ENCODE data around the gene IQUB. TPM values are rescaled to one million over a fixed set of nuclear protein-coding genes. Genes with fewer than 3 reads are reported as not detected.
"Not testable (repeated sequence)": the region's sequence is repeated elsewhere in the genome, so short reads cannot be mapped to it uniquely, and the experiment has no call there.

The IQUB gene
- total RNA-seq, 1 experiment from 2014 or later: 0.16 TPM

DNA sequence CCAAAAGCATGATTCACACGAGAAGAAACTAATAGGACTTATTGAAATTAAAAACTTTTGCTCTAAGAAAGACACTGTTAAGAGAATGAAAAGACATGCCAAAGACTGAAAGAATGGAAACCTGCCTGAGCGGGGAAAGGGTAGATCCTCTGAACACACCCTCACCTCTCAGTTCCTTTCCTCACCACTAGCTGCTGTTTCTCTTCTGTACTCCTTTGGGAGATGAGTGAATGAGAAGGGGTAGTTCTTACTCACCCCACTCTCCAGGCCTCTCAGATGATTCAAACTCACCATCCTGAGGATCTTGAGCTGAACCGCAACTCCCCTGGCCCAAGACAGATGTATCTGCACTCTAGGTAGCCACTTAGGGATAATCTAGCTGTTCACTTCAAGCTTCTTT lies 41.9 kb downstream of the IQUB start:
- no peaks in the 10 kb centered on the region for H3K4me1 ChIP-seq
- no peaks in the 10 kb centered on the region for H3K36me3 ChIP-seq
- H3K27me3 ChIP-seq: no peaks in the 10 kb centered on the region
- DNase-seq: no peak
- no peak overlapping the region for H3K27ac ChIP-seq
- no peaks in the 10 kb centered on the region for H3K9me3 ChIP-seq (replicated peaks)
- H3K4me3 ChIP-seq: no peak overlapping the region

DNA sequence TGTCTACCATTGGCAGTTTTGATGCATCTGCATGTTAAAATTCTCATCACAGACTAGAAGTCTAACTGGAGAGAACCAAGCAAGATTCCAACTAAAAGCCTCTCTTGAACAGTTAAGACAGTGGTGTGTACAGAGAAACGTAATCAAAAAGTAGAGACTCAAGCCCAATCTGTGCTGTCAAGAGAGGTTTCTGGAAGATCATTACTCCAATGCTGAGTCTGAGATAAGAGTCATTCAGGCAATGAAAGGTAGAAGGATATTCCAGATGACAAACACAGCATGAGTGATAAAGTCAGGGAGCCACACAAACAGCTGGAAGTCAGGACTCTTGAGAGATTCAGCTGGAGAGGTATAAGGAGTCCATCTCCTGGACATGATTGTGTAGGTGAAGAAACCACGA lies 48.7 kb downstream of the IQUB start:
- H3K4me1 ChIP-seq: no peaks in the 10 kb centered on the region
- no peaks in the 10 kb centered on the region for H3K27me3 ChIP-seq
- H3K9me3 ChIP-seq (replicated peaks): no peaks in the 10 kb centered on the region; the same call in 1 of the 2 replicates
- no peaks in the 10 kb centered on the region for H3K36me3 ChIP-seq
- H3K4me3 ChIP-seq: no peak overlapping the region
- H3K27ac ChIP-seq: no peak overlapping the region
- DNase-seq: no peak

DNA sequence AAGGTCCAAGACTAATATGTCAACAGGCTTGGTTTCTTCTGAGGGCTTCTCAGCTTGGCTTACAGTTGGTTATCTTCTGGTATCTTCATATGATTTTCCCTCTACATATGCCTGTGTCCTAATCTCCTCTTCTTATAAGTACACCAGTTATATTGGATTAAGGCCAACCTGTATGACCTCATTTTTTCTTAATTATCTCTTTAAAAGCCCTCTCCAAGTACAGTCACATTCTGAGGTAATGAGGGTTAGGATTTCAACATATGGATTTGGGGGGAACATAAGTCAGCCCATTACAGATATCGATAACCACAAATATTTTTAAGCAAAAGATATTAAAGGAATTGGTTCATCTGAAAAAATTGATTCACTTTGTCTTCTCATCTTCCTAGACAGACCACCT lies 49.2 kb downstream of the IQUB start:
- Histone ChIP-seq H3K4me3 (no peak overlapping the region), H3K9me3 (replicated peaks) (no peaks in the 10 kb centered on the region; the same call in 1 of the 2 replicates), H3K4me1 (no peaks in the 10 kb centered on the region), H3K27me3 (no peaks in the 10 kb centered on the region), H3K36me3 (no peaks in the 10 kb centered on the region), H3K27ac (no peak overlapping the region)
- DNase-seq: no peak

DNA sequence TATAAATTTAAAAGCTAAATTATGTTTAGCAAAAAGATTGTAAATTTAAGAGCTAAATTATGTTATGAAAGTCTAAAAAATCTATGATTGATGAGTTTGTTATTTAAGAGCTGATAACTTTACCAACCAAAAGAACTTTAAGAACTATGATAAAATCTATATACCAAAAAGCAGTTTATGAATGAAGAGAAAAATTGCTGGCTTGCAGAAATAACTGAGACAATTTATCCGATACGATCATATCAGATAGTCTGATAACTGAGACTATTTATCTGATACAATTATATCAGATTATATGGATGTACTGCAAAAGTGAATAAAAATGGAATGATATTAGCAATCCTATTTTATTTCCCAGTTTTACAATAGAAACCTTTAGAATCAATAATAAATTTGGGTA lies 50.2 kb downstream of the IQUB start:
- no peak for DNase-seq
- H3K4me3 ChIP-seq: no peak overlapping the region
- no peak overlapping the region for H3K27ac ChIP-seq
- no peaks in the 10 kb centered on the region; the same call in 1 of the 2 replicates for H3K9me3 ChIP-seq (replicated peaks)
- H3K4me1 ChIP-seq: no peaks in the 10 kb centered on the region
- H3K36me3 ChIP-seq: no peaks in the 10 kb centered on the region
- H3K27me3 ChIP-seq: no peaks in the 10 kb centered on the region

DNA sequence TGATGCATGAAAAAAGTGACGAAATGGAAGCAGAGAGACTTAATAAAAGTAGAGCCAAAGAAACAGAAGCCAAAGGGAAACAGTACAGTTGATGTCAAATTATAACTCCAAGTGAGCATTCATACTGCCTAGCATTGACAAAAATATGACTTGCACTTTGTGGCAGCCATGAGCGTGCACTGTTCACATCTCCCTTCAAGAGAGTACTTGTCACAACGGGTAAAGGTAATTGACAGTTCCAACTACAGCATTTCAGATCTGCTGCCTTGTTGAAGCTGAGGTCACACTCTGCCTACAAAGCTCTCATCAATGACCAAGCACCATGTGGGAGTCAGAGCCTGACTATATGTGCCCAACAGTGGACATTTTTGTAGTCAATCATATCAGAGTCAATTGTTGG lies 54.3 kb downstream of the IQUB start:
- no peaks in the 10 kb centered on the region for H3K9me3 ChIP-seq (replicated peaks)
- no peaks in the 10 kb centered on the region for H3K36me3 ChIP-seq
- H3K27me3 ChIP-seq: no peaks in the 10 kb centered on the region
- no peak overlapping the region for H3K4me3 ChIP-seq
- DNase-seq: no peak
- H3K4me1 ChIP-seq: no peaks in the 10 kb centered on the region
- H3K27ac ChIP-seq: no peak overlapping the region

DNA sequence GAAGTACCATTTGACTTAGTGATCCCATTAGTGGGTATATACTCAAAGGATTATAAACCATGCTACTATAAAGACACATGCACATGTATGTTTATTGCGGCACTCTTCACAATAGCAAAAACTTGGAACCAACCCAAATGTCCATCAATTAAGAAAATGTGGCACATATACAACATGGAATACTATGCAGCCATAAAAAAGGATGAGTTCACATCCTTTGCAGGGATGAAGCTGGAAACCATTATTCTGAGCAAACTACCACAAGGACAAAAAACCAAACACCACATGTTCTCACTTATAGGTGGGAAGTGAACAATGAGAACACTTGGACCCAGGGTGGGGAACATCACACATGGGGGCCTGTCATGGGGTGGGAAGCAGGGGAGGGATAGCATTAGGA lies 56.3 kb downstream of the IQUB start:
- H3K9me3 ChIP-seq (replicated peaks); H3K27me3 ChIP-seq; H3K36me3 ChIP-seq; H3K4me3 ChIP-seq; H3K4me1 ChIP-seq; H3K27ac ChIP-seq; DNase-seq: not testable (repeated sequence)

DNA sequence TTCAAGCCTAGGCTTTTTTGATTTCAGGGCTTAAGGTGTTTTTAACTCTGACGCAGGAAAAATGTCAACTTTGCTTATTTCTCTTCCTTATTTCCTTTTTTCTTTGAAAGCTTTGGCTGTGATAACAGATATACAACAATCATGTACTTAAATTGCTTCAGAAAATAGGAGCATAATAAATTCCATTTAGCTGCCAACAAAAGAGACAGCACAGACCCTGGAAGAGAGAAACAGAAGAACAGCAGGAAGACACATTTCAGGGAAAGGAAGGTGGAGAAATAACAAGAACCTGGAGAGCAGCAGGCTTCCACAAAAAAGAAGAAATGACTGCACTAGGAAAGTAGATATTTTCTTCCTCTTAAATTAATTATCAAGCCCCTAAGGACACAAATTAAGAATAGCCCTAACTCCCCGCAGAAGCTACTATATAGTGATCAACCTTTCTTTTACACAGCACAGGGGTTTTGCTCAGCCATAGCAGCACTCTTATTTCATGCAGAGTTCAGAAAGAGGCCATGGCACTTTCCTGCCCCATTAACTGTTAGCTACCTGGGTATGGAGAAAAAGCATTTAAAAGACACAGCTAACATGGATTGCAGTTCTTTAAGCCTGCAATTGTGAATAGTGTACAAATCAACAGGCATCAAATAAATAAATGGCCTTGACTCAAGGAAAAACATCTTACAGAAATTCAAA lies 61.5 kb downstream of the IQUB start:
- Histone ChIP-seq H3K4me3 (no peak overlapping the region), H3K4me1 (no peaks in the 10 kb centered on the region), H3K27me3 (no peaks in the 10 kb centered on the region), H3K9me3 (replicated peaks) (no peaks in the 10 kb centered on the region), H3K27ac (no peak overlapping the region), H3K36me3 (0 out of 2 replicates have a peak, but pooled peaks cover 2% of the 10 kb centered on the region)
- no peak for DNase-seq

DNA sequence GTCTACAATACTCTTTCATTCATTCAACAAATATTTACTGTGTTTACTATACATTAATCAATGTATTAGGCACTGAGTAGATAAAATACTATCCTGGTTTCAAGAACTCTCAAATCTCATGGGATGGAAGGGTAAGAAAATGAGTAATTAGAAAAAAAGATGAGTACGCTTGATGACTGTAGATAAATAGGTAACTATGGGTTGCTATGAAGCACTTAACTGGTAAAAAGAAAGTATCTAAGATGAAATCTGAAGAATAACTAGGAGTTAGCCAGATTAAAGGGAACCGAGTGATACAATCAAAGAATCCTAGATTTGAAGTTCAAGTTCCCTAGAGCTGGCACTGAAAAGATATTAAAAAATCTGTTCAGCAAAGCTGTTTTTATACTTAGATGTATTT lies 62.1 kb downstream of the IQUB start:
- Histone ChIP-seq H3K4me3 (no peak overlapping the region), H3K27me3 (no peaks in the 10 kb centered on the region), H3K4me1 (no peaks in the 10 kb centered on the region), H3K27ac (no peak overlapping the region), H3K36me3 (0 out of 2 replicates have a peak, but pooled peaks cover 2% of the 10 kb centered on the region), H3K9me3 (replicated peaks) (no peaks in the 10 kb centered on the region)
- no peak for DNase-seq

DNA sequence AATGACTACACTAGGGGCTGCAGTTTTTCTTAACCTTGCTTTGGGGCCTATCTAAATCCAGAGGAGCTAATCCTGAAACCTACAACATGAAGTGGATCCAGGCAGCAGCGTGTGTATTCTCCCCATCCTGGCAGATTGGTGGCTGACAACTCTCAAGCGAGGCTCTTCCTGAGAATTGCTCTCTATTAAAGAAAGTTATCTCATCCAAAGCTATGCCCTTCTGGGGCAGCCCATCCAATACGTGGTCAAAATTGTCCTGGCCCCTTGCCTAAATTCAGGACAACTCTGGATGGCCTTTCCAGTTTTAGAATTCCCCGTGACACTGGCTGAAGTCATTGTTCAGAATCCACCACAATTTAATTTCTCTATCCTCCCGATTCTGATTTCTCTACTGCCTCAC lies 66.1 kb downstream of the IQUB start:
- no peak overlapping the region for H3K27ac ChIP-seq
- H3K27me3 ChIP-seq: no peaks in the 10 kb centered on the region
- DNase-seq: no peak
- no peaks in the 10 kb centered on the region for H3K36me3 ChIP-seq
- H3K4me3 ChIP-seq: no peak overlapping the region
- H3K4me1 ChIP-seq: no peaks in the 10 kb centered on the region
- H3K9me3 ChIP-seq (replicated peaks): no peaks in the 10 kb centered on the region

DNA sequence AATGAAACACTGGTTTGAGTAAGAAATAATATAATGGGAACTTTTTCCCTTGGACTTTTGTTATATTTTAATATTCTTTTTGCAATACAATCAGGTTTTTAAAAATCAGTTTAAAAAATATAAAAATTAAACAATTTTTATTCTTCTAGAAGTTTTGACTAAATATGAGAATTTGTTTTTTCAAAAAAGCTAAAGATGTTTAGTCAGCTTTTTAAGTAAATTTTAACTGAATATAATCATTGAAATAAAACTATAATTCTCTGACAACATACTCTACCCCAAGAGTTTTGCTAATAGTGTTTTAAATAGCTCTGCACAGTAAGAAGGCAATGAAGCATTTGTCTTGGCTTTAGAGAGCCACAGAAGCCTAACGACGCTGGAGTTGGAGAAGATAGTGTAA lies 70.5 kb downstream of the IQUB start:
- H3K27me3 ChIP-seq: no peaks in the 10 kb centered on the region
- H3K27ac ChIP-seq: no peak overlapping the region
- no peaks in the 10 kb centered on the region for H3K4me1 ChIP-seq
- DNase-seq: no peak
- H3K36me3 ChIP-seq: no peaks in the 10 kb centered on the region
- no peak overlapping the region for H3K4me3 ChIP-seq
- H3K9me3 ChIP-seq (replicated peaks): no peaks in the 10 kb centered on the region

DNA sequence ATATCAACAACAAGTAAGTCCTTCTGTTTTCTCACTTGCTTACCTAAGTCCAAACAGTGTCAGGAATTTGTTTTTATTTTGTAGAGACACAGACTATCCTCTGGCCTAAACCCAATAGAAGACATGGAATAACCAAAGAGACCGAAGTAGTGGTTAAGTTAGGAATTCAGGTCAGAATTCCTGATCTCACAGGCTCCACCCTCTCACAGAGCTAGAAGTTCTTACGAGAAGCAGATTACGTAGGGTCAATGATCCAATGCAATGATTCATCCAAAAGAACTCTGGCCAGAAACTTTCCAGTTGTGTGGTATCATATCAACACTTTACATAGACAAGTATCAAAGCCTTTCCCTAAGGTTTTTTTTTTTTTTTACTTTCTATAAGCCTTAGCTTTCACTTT lies 73.8 kb downstream of the IQUB start:
- no peak overlapping the region for H3K27ac ChIP-seq
- no peak overlapping the region for H3K4me3 ChIP-seq
- no peaks in the 10 kb centered on the region for H3K36me3 ChIP-seq
- no peaks in the 10 kb centered on the region for H3K9me3 ChIP-seq (replicated peaks)
- 0 out of 2 replicates have a peak, but pooled peaks cover 4% of the 10 kb centered on the region for H3K4me1 ChIP-seq
- no peak for DNase-seq
- no peaks in the 10 kb centered on the region for H3K27me3 ChIP-seq

DNA sequence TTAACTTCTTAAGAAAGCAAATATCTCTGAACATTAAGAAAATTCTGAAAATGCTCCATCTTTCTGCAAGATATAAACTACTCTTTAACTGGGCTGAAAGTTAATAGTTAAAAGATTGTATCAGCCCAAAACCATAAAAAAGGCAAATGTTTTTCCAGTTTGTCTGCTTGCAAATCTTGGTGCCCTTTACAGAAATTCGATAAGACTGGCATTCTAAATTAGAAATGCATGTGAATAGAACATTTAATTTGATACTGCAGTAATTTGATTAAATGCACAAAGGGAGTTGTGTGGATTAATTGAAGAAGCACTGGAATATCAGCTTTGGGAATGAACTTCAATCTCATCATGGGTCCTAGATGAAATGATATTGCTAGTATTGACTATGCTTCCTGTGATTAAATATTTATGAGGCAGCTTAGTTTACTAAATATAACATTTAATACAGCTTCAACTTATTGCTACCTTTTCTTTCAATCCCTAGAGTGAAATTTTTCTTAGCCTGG lies 78.4 kb downstream of the IQUB start:
- H3K4me3 ChIP-seq: no peak overlapping the region
- peaks cover 2% of the 10 kb centered on the region for H3K9me3 ChIP-seq (replicated peaks)

DNA sequence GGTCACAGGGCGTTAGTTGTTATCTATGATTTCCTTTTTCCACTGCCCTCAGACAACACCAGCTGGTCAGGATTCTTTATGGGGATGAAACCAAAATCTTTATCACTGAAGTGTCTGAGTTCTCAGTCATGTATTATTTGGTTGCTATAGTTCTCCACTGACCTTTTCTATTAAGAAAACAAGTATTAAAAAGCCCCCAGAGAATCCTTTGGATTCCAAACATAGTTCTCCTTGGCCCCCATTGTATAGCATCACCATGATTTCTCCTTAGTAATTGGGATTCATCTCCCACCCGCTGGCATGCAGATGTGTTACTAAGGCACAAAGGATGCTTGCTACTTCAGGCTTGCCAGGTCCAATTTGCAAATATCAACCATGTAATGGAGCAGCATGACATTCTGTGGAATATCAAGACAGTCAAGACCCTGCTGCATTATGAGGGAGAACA lies 94.3 kb downstream of the IQUB start:
- H3K27ac ChIP-seq: no peak overlapping the region
- H3K36me3 ChIP-seq: no peaks in the 10 kb centered on the region
- H3K4me3 ChIP-seq: no peak overlapping the region
- no peaks in the 10 kb centered on the region; the same call in 1 of the 2 replicates for H3K9me3 ChIP-seq (replicated peaks)
- peak in 1 of 2 experiments; percentile 20 for DNase-seq
- peaks cover 8% of the 10 kb centered on the region for H3K4me1 ChIP-seq
- H3K27me3 ChIP-seq: no peaks in the 10 kb centered on the region

More for the DNA sequence above, 78.4 kb downstream of the IQUB start:
- Histone ChIP-seq H3K36me3 (no peaks in the 10 kb centered on the region), H3K27me3 (no peaks in the 10 kb centered on the region), H3K27ac (no peak overlapping the region), H3K4me1 (0 out of 2 replicates have a peak, but pooled peaks cover 4% of the 10 kb centered on the region)
- no peak for DNase-seq

DNA sequence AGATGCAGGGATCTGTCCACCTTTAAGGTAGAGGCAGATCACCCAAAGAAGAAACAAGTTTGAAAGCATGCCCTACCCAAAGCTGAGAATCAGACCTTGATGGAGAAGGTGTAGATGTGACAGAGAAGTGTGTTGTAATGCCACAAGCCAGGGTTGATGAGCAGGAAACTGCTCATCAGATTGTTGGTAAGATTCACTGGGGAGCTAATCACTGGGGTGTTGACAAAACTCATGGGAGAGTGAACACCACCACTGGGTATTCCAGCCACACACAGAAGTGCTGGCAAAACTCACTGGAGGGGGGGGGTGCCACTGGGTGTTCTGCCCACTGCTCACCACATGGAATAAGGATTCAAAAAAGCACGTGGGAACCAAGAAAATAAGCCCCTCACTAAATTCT lies 95.2 kb downstream of the IQUB start:
- Histone ChIP-seq H3K4me3 (no peak overlapping the region), H3K9me3 (replicated peaks) (no peaks in the 10 kb centered on the region; the same call in 1 of the 2 replicates), H3K27ac (no peak overlapping the region; the same call in 1 of the 2 replicates), H3K27me3 (no peaks in the 10 kb centered on the region), H3K36me3 (no peaks in the 10 kb centered on the region), H3K4me1 (peaks cover 8% of the 10 kb centered on the region)
- DNase-seq: no peak

DNA sequence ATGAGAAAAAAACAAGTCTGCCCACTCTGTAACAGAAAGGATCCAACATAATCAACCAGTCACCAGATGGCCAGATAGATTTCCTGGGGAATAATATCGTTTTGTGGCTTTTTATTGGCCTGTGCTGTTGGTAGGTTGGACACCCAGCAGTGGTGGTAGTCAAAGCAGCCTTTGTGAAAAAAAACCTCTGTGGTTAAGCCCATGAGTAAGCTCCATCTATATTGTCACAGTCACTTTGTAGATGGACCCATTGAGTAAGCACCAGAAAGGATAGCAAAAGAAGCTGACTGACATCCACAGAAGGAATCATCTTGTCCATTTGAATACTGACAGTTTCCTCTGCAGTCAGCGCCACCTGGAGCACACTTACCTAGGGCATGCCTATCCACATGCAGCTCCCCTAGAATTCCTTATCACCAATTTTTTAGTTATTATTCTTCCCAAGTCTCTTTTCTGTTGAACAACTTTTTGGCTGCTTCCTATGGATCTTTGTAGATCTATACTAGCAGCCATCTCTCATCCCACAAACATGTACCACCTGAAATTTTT lies 96.9 kb downstream of the IQUB start:
- no peaks in the 10 kb centered on the region for H3K36me3 ChIP-seq
- H3K4me1 ChIP-seq: peaks cover 8% of the 10 kb centered on the region
- H3K9me3 ChIP-seq (replicated peaks): no peaks in the 10 kb centered on the region; the same call in 1 of the 2 replicates
- no peak overlapping the region for H3K4me3 ChIP-seq
- no peaks in the 10 kb centered on the region for H3K27me3 ChIP-seq
- no peak overlapping the region for H3K27ac ChIP-seq
- DNase-seq: peak; percentile 18 to 68
